Measurements from ENCODE around the gene RASA3. TPM values are rescaled to one million over a fixed set of nuclear protein-coding genes. Genes with fewer than 3 reads are reported as not detected.

RASA3 gene
- total RNA-seq, 1 experiment from 2014 or later, result 18.6 TPM

- BruUV-seq (replicated peaks), result no TSS peak
- Histone ChIP-seq H3K27ac (ENCODE audit: low read depth, low read length) (no peak overlapping the region), H2AFZ (ENCODE audit: low read depth, low read length, poor library complexity, severe bottlenecking) (no peak overlapping the region), H3K9ac (ENCODE audit: low read length) (no peak overlapping the region), H3K36me3 (ENCODE audit: control insufficient read depth in 1 of 2, insufficient read depth in 2 of 2, low read length in 2 of 2) (no peaks in the 10 kb centered on the region), H3K9me3 (ENCODE audit: control insufficient read depth in 1 of 2, insufficient read depth in 1 of 2, low read depth in 1 of 2, low read length in 2 of 2) (no peaks in the 10 kb centered on the region), H3K4me3 (replicated peaks in 1 of 2; ENCODE audit: low read depth in 1 of 2, low read length in 2 of 2) (no peak overlapping the region), H3K9me2 (ENCODE audit: insufficient read depth) (no peaks in the 10 kb centered on the region), H4K20me1 (ENCODE audit: insufficient read depth) (no peaks in the 10 kb centered on the region), H3K79me2 (ENCODE audit: insufficient read depth, low read length) (no peaks in the 10 kb centered on the region), H3K4me1 (ENCODE audit: control insufficient read depth in 1 of 2, insufficient read depth in 2 of 2, low read length in 2 of 2) (peaks cover 0 to 4% of the 10 kb centered on the region in 2 experiments; a peak in 1 of 4 replicates), H3K27me3 (ENCODE audit: insufficient read depth, low read length) (no peaks in the 10 kb centered on the region), H3K4me2 (ENCODE audit: low read length) (no peak overlapping the region)
- ChIA-PET RAD21 (ENCODE audit: low non-redundant PET in 1 of 2, low total read pairs in 2 of 2, uncharacterized antibody in 2 of 2, unreplicated experiment in 2 of 2) (no interaction called here), POLR2A (no interaction called here), CTCF (no interaction called here)
- TF ChIP-seq EZH2phosphoT487 (IDR thresholded peaks at IDR 0.05; ENCODE audit: borderline replicate concordance) (no peak), POLR2AphosphoS5 (IDR thresholded peaks at IDR 0.05; ENCODE audit: low read depth, low read length) (no peak), MAX (IDR thresholded peaks at IDR 0.05) (no peak)
- DNase-seq (ENCODE audit: low read depth, low spot score), result no peak
- ATAC-seq, result no peak
- intact Hi-C loops (cut with micrococcal nuclease), result no loop called here
Observed at GRCh38 chr13:113939129-113939943, 193.1 kb downstream of the RASA3 start.

GRCh38 chr13:113938716-113939115, 193.7 kb downstream of the RASA3 start:
- no peaks in the 10 kb centered on the region for H4K20me1 ChIP-seq (ENCODE audit: insufficient read depth)
- ChIA-PET RAD21 (ENCODE audit: low non-redundant PET in 1 of 2, low total read pairs in 2 of 2, uncharacterized antibody in 2 of 2, unreplicated experiment in 2 of 2) (no interaction called here), CTCF (no interaction called here), POLR2A (no interaction called here)
- H3K9ac ChIP-seq (ENCODE audit: low read length), result no peak overlapping the region
- H2AFZ ChIP-seq (ENCODE audit: low read depth, low read length, poor library complexity, severe bottlenecking), result no peak overlapping the region
- no peak for ATAC-seq
- H3K9me2 ChIP-seq (ENCODE audit: insufficient read depth), result no peaks in the 10 kb centered on the region
- no peak overlapping the region for H3K4me3 ChIP-seq (replicated peaks in 1 of 2; ENCODE audit: low read depth in 1 of 2, low read length in 2 of 2)
- H3K4me2 ChIP-seq (ENCODE audit: low read length), result no peak overlapping the region
- peaks cover 0 to 4% of the 10 kb centered on the region in 2 experiments; a peak in 1 of 4 replicates for H3K4me1 ChIP-seq (ENCODE audit: control insufficient read depth in 1 of 2, insufficient read depth in 2 of 2, low read length in 2 of 2)
- intact Hi-C loops (cut with micrococcal nuclease), result no loop called here
- no peaks in the 10 kb centered on the region for H3K79me2 ChIP-seq (ENCODE audit: insufficient read depth, low read length)
- no peak for DNase-seq (ENCODE audit: low read depth, low spot score)
- no peak overlapping the region for H3K27ac ChIP-seq (ENCODE audit: low read depth, low read length)
- TF ChIP-seq RAD21 (IDR thresholded peaks at IDR 0.05; ENCODE audit: low read depth), result no peak
- TF ChIP-seq MAX (IDR thresholded peaks at IDR 0.05), result no peak
- TF ChIP-seq ZBTB33 (IDR thresholded peaks at IDR 0.05; ENCODE audit: extremely low read depth, insufficient replicate concordance, low read length), result no peak
- no peaks in the 10 kb centered on the region for H3K36me3 ChIP-seq (ENCODE audit: control insufficient read depth in 1 of 2, insufficient read depth in 2 of 2, low read length in 2 of 2)
- H3K27me3 ChIP-seq (ENCODE audit: insufficient read depth, low read length), result no peaks in the 10 kb centered on the region
- no TSS peak for BruUV-seq (replicated peaks)
- H3K9me3 ChIP-seq (ENCODE audit: control insufficient read depth in 1 of 2, insufficient read depth in 1 of 2, low read depth in 1 of 2, low read length in 2 of 2), result no peaks in the 10 kb centered on the region

Measured in HCT116 (cell line).